KMS-11 (cell line): ENCODE data around the gene NPR1.

Experiments
- H2AFZ ChIP-seq: fragments of 200-600 bp; sonication (generic); 2 replicates; pipeline ENCODE4 v1.6.1; 2016; ENCODE audit warnings: antibody characterized with exemption, mixed run types, low read depth
- H3K27ac ChIP-seq: fragments of 200-600 bp; sonication (generic); 2 replicates; pipeline ENCODE4 v1.6.1; 2016; ENCODE audit warnings: mild to moderate bottlenecking, mixed run types
- H3K27me3 ChIP-seq: fragments of 200-600 bp; sonication (generic); 2 replicates; pipeline ENCODE4 v1.6.1; 2017; ENCODE audit warnings: mild to moderate bottlenecking, low read depth, mixed run types, moderate library complexity; ENCODE audit not compliant: insufficient read depth
- H3K36me3 ChIP-seq: fragments of 200-600 bp; sonication (generic); 2 replicates; pipeline ENCODE4 v1.6.1; 2017; ENCODE audit warnings: mild to moderate bottlenecking, mixed run types; ENCODE audit not compliant: insufficient read depth
- H3K4me1 ChIP-seq: fragments of 200-600 bp; sonication (generic); 2 replicates; pipeline ENCODE4 v1.6.1; 2016; ENCODE audit warnings: mild to moderate bottlenecking, low read depth, mixed run types; ENCODE audit not compliant: poor library complexity, severe bottlenecking
- H3K4me2 ChIP-seq: fragments of 200-600 bp; sonication (generic); 2 replicates; pipeline ENCODE4 v1.7.0; 2016; ENCODE audit warnings: mild to moderate bottlenecking, mixed run types
- H3K4me3 ChIP-seq: fragments of 200-600 bp; sonication (generic); IDR thresholded peaks from 2 replicates; pipeline ENCODE4 v1.6.1; 2017; ENCODE audit warnings: low read depth, low read length, mixed read lengths; ENCODE audit not compliant: insufficient read depth
- H3K79me2 ChIP-seq: fragments of 200-600 bp; sonication (generic); 2 replicates; pipeline ENCODE4 v1.6.1; 2016; ENCODE audit warnings: low read depth, mixed run types; ENCODE audit not compliant: insufficient read depth
- H3K9ac ChIP-seq: fragments of 200-600 bp; sonication (generic); 2 replicates; pipeline ENCODE4 v1.6.1; 2016; ENCODE audit warnings: mild to moderate bottlenecking, mixed run types
- H4K20me1 ChIP-seq: fragments of 200-600 bp; sonication (generic); 2 replicates; pipeline ENCODE4 v1.6.1; 2016; ENCODE audit warnings: mild to moderate bottlenecking, mixed run types; ENCODE audit not compliant: insufficient read depth
- TF ChIP-seq, protein P1 (sequence below): fragments of 200-600 bp; sonication (generic); conservative IDR thresholded peaks from 2 replicates; pipeline ENCODE4 v1.6.1; 2017; ENCODE audit warnings: low read depth, mild to moderate bottlenecking, antibody characterized with exemption, low read length, moderate library complexity, mixed read lengths

The NPR1 gene

DNA sequence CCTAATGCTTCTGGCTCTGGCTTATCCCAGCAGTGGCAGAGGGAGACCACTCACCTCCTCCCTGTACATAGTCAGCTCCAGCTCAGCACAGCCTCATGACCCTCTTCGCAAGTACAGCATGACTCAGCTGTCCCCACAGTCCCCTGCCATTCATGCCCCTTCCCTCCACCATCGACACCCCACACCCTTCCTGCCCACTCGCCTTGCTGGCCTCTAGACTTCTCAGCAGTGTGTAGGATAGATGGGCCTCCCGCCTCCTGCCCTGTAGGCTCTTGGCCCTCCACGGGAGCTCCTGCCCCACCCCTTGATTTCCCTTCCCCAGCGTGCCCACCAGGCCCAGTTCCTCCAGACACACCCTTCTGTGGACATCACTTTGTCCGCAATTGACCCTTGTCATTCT lies 9.8 kb downstream of the NPR1 start:
- no peaks in the 10 kb centered on the region for H3K36me3 ChIP-seq
- H3K4me3 ChIP-seq: no peak overlapping the region
- no peak overlapping the region for H3K9ac ChIP-seq
- H3K27ac ChIP-seq: no peak overlapping the region
- no peaks in the 10 kb centered on the region for H3K79me2 ChIP-seq
- no peak overlapping the region for H2AFZ ChIP-seq
- H3K4me2 ChIP-seq: no peak overlapping the region
- TF ChIP-seq, protein P1, sequence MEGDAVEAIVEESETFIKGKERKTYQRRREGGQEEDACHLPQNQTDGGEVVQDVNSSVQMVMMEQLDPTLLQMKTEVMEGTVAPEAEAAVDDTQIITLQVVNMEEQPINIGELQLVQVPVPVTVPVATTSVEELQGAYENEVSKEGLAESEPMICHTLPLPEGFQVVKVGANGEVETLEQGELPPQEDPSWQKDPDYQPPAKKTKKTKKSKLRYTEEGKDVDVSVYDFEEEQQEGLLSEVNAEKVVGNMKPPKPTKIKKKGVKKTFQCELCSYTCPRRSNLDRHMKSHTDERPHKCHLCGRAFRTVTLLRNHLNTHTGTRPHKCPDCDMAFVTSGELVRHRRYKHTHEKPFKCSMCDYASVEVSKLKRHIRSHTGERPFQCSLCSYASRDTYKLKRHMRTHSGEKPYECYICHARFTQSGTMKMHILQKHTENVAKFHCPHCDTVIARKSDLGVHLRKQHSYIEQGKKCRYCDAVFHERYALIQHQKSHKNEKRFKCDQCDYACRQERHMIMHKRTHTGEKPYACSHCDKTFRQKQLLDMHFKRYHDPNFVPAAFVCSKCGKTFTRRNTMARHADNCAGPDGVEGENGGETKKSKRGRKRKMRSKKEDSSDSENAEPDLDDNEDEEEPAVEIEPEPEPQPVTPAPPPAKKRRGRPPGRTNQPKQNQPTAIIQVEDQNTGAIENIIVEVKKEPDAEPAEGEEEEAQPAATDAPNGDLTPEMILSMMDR: no peak
- peaks cover 21% of the 10 kb centered on the region; the same call in 1 of the 2 replicates for H3K27me3 ChIP-seq
- no peaks in the 10 kb centered on the region for H3K4me1 ChIP-seq
- H4K20me1 ChIP-seq: no peaks in the 10 kb centered on the region

DNA sequence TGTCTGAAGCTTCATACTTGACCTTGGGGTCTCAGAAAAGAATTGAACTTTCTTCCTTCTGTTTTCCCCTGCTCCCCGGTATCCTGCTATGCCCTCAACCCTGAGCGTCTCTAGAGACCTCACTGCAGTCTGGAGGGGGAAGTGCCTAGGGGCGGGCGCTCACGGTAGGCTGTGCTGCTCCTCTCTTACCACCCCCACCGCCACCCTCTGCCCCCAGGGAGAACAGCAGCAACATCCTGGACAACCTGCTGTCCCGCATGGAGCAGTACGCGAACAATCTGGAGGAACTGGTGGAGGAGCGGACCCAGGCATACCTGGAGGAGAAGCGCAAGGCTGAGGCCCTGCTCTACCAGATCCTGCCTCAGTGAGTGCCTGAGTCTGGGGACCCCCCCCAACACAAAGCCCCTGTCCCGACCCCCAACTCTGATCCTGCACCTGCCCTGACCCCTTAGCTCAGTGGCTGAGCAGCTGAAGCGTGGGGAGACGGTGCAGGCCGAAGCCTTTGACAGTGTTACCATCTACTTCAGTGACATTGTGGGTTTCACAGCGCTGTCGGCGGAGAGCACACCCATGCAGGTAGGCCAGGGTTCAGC lies 10.3 kb downstream of the NPR1 start:
- no peaks in the 10 kb centered on the region for H3K4me1 ChIP-seq
- no peak overlapping the region for H3K9ac ChIP-seq
- H3K36me3 ChIP-seq: no peaks in the 10 kb centered on the region
- no peak overlapping the region for H3K27ac ChIP-seq
- H4K20me1 ChIP-seq: no peaks in the 10 kb centered on the region
- no peak overlapping the region for H3K4me2 ChIP-seq
- H3K27me3 ChIP-seq: peaks cover 16% of the 10 kb centered on the region; the same call in 1 of the 2 replicates
- TF ChIP-seq, protein P1: no peak
- H2AFZ ChIP-seq: no peak overlapping the region
- H3K79me2 ChIP-seq: no peaks in the 10 kb centered on the region
- H3K4me3 ChIP-seq: no peak overlapping the region

DNA sequence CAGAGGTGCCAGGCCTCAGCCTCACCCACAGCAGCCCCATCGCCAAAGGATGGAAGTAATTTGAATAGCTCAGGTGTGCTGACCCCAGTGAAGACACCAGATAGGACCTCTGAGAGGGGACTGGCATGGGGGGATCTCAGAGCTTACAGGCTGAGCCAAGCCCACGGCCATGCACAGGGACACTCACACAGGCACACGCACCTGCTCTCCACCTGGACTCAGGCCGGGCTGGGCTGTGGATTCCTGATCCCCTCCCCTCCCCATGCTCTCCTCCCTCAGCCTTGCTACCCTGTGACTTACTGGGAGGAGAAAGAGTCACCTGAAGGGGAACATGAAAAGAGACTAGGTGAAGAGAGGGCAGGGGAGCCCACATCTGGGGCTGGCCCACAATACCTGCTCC lies 15.0 kb downstream of the NPR1 start:
- H3K4me1 ChIP-seq: no peaks in the 10 kb centered on the region
- H3K4me3 ChIP-seq: no peak overlapping the region
- H4K20me1 ChIP-seq: no peaks in the 10 kb centered on the region
- no peak overlapping the region for H3K9ac ChIP-seq
- H2AFZ ChIP-seq: no peak overlapping the region
- no peaks in the 10 kb centered on the region for H3K79me2 ChIP-seq
- no peak overlapping the region for H3K4me2 ChIP-seq
- H3K27me3 ChIP-seq: no peaks in the 10 kb centered on the region
- H3K36me3 ChIP-seq: no peaks in the 10 kb centered on the region
- TF ChIP-seq, protein P1: no peak
- H3K27ac ChIP-seq: no peak overlapping the region

DNA sequence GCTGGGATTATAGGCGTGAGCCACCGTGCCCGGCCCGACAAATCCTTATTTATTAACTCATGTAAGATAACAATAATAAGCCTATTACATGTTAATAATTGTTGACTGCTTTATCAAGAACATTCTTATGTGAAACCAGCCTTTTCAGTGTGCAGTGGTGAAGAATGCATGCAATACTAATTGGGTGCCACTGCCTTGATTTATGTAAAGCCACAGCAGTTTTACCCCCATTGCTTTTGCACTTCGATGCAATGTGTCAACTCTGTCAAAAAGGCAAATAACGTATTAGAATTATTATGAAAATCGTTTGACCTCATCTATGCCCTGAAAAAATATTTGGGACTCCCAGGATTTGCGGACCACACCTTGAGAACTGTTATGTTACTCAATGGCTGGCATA lies 18.3 kb downstream of the NPR1 start:
- H3K27ac ChIP-seq: no peak overlapping the region

More for the DNA sequence above, 18.3 kb downstream of the NPR1 start:
- H3K36me3 ChIP-seq: no peaks in the 10 kb centered on the region
- H3K9ac ChIP-seq: no peak overlapping the region
- H3K27me3 ChIP-seq: no peaks in the 10 kb centered on the region
- H3K4me1 ChIP-seq: no peaks in the 10 kb centered on the region
- H3K4me3 ChIP-seq: no peak overlapping the region
- TF ChIP-seq, protein P1: no peak
- no peaks in the 10 kb centered on the region for H4K20me1 ChIP-seq
- no peak overlapping the region for H3K4me2 ChIP-seq
- no peak overlapping the region for H2AFZ ChIP-seq
- H3K79me2 ChIP-seq: no peaks in the 10 kb centered on the region
